Activated naive CD8-positive, alpha-beta T cell treated with anti-CD3 and anti-CD28 coated beads, Interleukin-2, amount 10 ng/mL, durations not matched to agents 7 days and 5 days (primary cell): ENCODE data around the gene LEKR1. TPM values are rescaled to one million over a fixed set of nuclear protein-coding genes. Genes with fewer than 3 reads are reported as not detected.
A peak's percentile ranks its signal among the peaks of the same experiment; 100 is the strongest.
"Not testable (repeated sequence)": the region's sequence is repeated elsewhere in the genome, so short reads cannot be mapped to it uniquely, and the experiment has no call there.

ENCODE experiments used
- ATAC-seq: fragments of 150-1000 bp; cut with Tn5 transposase; one replicate; pipeline ENCODE4 v1.10.0; 2021; ENCODE audit warnings: low read depth, moderate library complexity
- POLR2A ChIA-PET: fragments of 350-600 bp; sonication (Branson Sonifier 250); formaldehyde crosslinking; loops from one replicate; lab custom pipeline; 2021; ENCODE audit warnings: antibody characterized with exemption; lab: Charles Lee
- DNase-seq: peaks from one replicate; pipeline ENCODE4 v3.0.0; 2021
- H3K27ac Mint-ChIP-seq: one replicate; pipeline ENCODE4 v1.8.0; 2022; ENCODE audit warnings: mild to moderate bottlenecking, mixed read lengths
- H3K27me3 Mint-ChIP-seq: one replicate; pipeline ENCODE4 v1.8.0; 2022; ENCODE audit warnings: mild to moderate bottlenecking, moderate library complexity, mixed read lengths
- H3K36me3 Mint-ChIP-seq: one replicate; pipeline ENCODE4 v1.8.0; 2021; ENCODE audit warnings: mild to moderate bottlenecking, mixed read lengths
- H3K4me1 Mint-ChIP-seq: one replicate; pipeline ENCODE4 v1.8.0; 2021; ENCODE audit warnings: mixed read lengths
- H3K4me3 Mint-ChIP-seq: one replicate; pipeline ENCODE4 v1.8.0; 2022; ENCODE audit warnings: mild to moderate bottlenecking, moderate library complexity, mixed read lengths
- H3K9me3 Mint-ChIP-seq: one replicate; pipeline ENCODE4 v1.8.0; 2021; ENCODE audit warnings: mixed read lengths
- total RNA-seq, 2 experiments: library from RNA; stranded (reverse); gene quantifications; one replicate each; pipeline ENCODE4 v1.2.3, GENCODE V29; 2021

LEKR1 gene
- total RNA-seq, 2 experiments from 2014 or later: 1.3 to 1.5 TPM

DNA sequence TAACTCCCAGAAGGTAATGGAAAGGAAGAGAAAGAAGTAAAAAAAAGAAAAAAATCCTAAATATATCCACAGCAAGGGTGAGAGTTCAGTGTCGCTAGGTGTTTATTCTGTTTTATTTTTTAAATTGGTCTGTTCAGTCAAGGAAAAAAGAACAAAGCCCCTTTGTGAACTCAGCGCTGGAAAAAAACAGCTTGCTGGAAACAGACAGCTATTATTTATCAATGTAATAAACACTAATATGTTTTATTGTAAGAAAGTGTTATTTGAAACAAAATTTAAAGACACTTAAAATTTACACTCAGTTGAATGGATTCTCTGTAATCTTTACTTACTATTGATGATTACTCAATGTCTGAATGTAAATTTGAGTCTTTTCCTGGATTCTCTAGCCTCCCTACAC is 32.3 kb upstream of the LEKR1 start:
- H3K36me3 Mint-ChIP-seq: peaks cover 13% of the 10 kb centered on the region
- no peak for DNase-seq
- ATAC-seq: no peak
- H3K27me3 Mint-ChIP-seq: no peaks in the 10 kb centered on the region
- peaks cover 2% of the 10 kb centered on the region for H3K9me3 Mint-ChIP-seq
- POLR2A ChIA-PET: interaction anchor here (1.1 kb wide), 1 partner anchor 23 kb away, joined by 3 read pairs; no protein-coding TSS in a partner anchor
- no peak overlapping the region for H3K4me3 Mint-ChIP-seq
- peak overlapping the region; percentile 76 for H3K27ac Mint-ChIP-seq
- peaks cover 19% of the 10 kb centered on the region for H3K4me1 Mint-ChIP-seq

DNA sequence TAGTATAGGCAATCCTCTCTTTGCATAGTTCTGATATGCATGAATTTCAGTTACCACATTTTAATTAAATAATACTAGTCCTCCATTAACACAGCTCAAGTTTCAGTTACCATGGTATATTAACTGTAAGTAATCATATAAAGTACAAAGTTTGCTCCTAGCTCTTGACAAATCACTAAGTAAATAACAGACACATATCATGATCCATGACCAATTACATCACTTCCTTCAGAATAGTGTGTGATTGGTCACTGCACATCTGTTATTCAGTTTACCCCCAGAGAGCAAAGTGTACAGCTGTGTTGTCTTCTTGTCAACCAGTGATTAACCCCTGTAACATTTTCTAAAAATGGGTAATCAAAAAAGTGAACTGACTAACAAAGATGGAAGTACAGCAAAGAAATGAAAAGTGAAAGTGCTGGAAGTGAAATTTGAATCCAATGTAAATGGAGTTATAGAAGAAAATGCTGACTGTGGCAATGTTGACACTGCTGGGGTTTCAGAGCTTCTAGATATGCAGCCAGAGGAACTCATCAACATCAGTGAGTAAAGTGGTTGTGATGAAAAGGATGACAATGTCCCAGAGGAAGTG is 30.2 kb upstream of the LEKR1 start:
- H3K27ac Mint-ChIP-seq: peak overlapping the region; percentile 71
- POLR2A ChIA-PET: interaction anchor here (1.2 kb wide), 1 partner anchor 22 kb away, joined by 3 read pairs; no protein-coding TSS in a partner anchor

DNA sequence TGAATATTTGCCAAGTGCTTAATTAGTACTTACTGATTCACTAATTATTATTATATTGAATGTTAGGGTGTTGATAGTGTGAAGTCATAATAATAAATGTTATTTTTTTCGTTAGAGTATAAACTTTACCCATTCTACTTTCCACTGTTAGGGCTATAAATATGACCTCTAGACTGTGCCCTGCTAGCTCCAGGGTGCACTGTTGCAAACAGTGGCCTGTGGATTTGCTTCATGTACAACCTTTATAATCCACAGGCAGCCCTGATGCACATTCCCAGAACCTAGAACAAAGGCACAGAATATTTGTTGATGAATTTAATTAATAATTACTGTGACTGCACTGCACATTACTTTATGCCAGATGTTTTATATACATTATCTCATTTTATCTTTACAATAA is 28.8 kb upstream of the LEKR1 start:
- Mint-ChIP-seq H3K27ac (no peak overlapping the region), H3K9me3 (peaks cover 17% of the 10 kb centered on the region), H3K36me3 (peaks cover 29% of the 10 kb centered on the region), H3K4me3 (no peak overlapping the region), H3K4me1 (peaks cover 16% of the 10 kb centered on the region), H3K27me3 (no peaks in the 10 kb centered on the region)
- ATAC-seq (no peak), DNase-seq (no peak)
- POLR2A ChIA-PET: no interaction called here

More for the DNA sequence above, 30.2 kb upstream of the LEKR1 start:
- ATAC-seq: peak; percentile 19
- H3K36me3 Mint-ChIP-seq: peaks cover 29% of the 10 kb centered on the region
- peak overlapping the region; percentile 25 for H3K4me3 Mint-ChIP-seq
- no peak for DNase-seq
- peaks cover 19% of the 10 kb centered on the region for H3K4me1 Mint-ChIP-seq
- no peaks in the 10 kb centered on the region for H3K27me3 Mint-ChIP-seq
- H3K9me3 Mint-ChIP-seq: peaks cover 13% of the 10 kb centered on the region

DNA sequence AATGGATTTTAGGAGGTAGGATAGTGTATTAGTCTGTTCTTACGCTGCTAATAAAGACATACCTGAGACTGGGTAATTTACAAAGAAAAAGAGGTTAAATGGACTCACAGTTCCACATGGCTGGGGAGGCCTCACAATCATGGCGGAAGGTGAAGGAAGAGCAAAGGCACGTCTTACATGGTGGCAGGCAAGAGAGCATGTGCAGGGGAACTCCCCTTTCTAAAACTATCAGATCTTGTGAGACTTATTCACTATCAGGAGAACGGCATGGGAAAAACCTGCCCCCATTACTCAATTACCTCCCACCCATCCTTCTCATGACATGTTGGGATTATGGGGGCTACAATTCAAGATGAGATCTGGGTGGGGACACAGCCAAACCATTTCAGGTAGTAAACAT is 25.9 kb upstream of the LEKR1 start:
- POLR2A ChIA-PET, H3K4me1 Mint-ChIP-seq, DNase-seq, H3K4me3 Mint-ChIP-seq, ATAC-seq, H3K27ac Mint-ChIP-seq, H3K27me3 Mint-ChIP-seq: not testable (repeated sequence)
- Mint-ChIP-seq H3K9me3 (peaks cover 22% of the 10 kb centered on the region), H3K36me3 (peaks cover 31% of the 10 kb centered on the region)

DNA sequence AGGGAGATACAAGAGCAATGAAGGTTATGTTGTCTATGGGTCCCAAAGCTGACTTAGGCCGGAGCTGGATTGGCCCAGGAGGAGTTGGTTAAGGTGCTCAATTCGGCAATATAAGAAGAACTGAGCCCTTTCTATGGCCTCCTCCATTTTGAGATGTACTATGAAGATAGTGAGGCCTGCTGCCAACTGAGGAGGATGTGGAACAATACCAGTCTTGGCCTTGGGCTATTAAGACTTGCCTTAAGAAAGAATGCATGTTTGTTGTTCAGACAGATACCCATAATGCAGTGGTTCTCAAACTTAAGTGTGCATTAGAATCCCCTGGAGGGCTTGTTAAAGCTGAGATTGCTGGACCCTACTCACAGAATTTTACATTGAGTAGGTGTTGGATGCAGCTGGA is 24.4 kb upstream of the LEKR1 start:
- Mint-ChIP-seq H3K27ac (no peak overlapping the region), H3K4me3 (no peak overlapping the region), H3K27me3 (no peaks in the 10 kb centered on the region), H3K9me3 (peaks cover 21% of the 10 kb centered on the region), H3K4me1 (peaks cover 3% of the 10 kb centered on the region), H3K36me3 (peaks cover 26% of the 10 kb centered on the region)
- ATAC-seq: no peak
- no peak for DNase-seq
- POLR2A ChIA-PET: no interaction called here

GRCh38 chr3:156802821-156803606 is 23.1 kb upstream of the LEKR1 start:
- Mint-ChIP-seq H3K4me1 (peaks cover 5% of the 10 kb centered on the region), H3K36me3 (peaks cover 31% of the 10 kb centered on the region), H3K27ac (no peak overlapping the region), H3K27me3 (no peaks in the 10 kb centered on the region), H3K4me3 (no peak overlapping the region), H3K9me3 (peaks cover 22% of the 10 kb centered on the region)
- POLR2A ChIA-PET: no interaction called here
- ATAC-seq: no peak
- DNase-seq: no peak

DNA sequence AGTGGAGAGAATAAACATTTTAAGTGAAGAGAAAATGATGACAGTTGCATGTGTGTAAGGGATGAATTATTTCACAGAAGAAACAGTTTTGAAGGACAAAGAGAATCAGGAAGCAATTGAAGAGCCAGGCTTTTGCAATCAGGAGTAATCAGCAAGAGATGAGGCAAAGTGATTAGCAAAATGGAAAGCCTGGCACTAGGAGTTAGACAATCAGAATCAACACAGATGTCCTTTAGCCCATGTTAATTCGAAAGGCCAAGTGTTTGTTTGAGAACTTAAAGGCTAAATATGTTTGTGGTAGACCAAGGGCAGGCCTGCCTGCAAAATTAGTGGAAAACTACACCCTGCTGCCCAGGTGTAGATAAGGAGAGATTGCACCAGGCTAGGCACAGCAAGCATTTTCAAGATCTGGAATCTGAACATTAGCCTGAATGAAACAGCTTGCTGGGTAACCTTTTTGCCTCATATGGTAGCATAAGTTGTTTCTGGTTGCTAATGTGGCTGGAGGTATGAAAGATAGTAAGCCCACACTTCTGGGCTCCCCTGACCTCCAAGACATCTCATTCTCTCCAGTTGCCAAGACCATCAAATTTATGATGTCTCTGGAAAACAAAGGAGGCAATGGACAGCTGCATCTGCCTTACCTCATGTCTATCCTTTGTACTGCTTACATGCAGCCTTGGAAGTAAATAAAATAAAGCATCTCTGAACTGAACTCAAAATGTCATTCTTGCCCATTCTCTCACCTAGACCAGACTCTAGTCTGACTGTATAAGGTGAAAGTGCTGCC is 22.0 kb upstream of the LEKR1 start:
- POLR2A ChIA-PET: no interaction called here
- no peaks in the 10 kb centered on the region for H3K27me3 Mint-ChIP-seq
- peaks cover 28% of the 10 kb centered on the region for H3K36me3 Mint-ChIP-seq
- H3K27ac Mint-ChIP-seq: no peak overlapping the region
- DNase-seq (no peak), ATAC-seq (no peak)
- peaks cover 22% of the 10 kb centered on the region for H3K9me3 Mint-ChIP-seq
- peaks cover 5% of the 10 kb centered on the region for H3K4me1 Mint-ChIP-seq
- H3K4me3 Mint-ChIP-seq: no peak overlapping the region

GRCh38 chr3:156806698-156807097 is 19.5 kb upstream of the LEKR1 start:
- Mint-ChIP-seq H3K4me3 (no peak overlapping the region), H3K4me1 (peaks cover 13% of the 10 kb centered on the region), H3K27ac (no peak overlapping the region), H3K27me3 (no peaks in the 10 kb centered on the region), H3K9me3 (peaks cover 10% of the 10 kb centered on the region), H3K36me3 (peaks cover 22% of the 10 kb centered on the region)
- DNase-seq (no peak), ATAC-seq (no peak)
- POLR2A ChIA-PET: interaction anchor here (1.1 kb wide), 1 partner anchor 10 kb away, joined by 5 read pairs; no protein-coding TSS in a partner anchor

GRCh38 chr3:156808025-156808424 is 18.1 kb upstream of the LEKR1 start:
- Mint-ChIP-seq H3K36me3 (peaks cover 22% of the 10 kb centered on the region), H3K4me3 (no peak overlapping the region), H3K27ac (no peak overlapping the region), H3K9me3 (peaks cover 10% of the 10 kb centered on the region), H3K27me3 (no peaks in the 10 kb centered on the region), H3K4me1 (peaks cover 17% of the 10 kb centered on the region)
- POLR2A ChIA-PET: no interaction called here
- no peak for ATAC-seq
- DNase-seq: no peak

DNA sequence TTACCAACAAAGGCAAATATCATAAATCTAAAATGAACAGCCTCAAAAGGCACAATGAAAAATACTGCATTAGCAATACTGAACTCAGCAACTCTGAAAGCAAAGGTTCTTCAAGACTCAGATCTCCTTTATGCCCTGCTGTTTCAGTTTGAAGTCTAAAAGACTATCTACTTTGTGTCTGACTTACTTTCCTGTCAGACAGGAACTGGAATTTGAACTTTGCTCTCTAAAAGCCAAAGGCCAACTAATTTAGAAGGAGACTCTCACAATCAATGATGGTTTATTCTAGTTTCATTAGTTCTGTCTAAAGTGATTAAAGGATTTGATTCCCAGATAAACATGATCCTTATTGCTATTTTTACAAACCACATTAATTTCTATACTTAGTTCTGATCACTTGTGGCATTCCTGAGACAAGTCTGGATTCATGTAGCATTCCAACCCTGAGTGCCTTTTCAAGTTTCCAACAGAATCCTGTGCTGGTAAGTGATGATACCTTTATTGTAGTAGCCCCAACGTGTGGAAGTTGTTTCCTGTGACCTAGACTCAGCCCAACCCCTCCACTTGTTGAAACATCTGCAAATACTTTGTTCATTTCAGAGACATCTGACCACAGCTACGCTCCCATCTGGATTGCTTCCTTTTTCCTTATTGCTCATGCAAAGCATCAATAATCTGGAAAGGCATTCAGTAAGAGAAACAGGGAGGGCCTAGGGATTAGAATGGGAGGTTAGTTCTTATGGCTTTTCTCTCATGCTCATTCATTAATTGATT is 14.9 kb upstream of the LEKR1 start:
- H3K27me3 Mint-ChIP-seq: no peaks in the 10 kb centered on the region
- no peak overlapping the region for H3K27ac Mint-ChIP-seq
- peaks cover 28% of the 10 kb centered on the region for H3K4me1 Mint-ChIP-seq
- ATAC-seq (no peak), DNase-seq (no peak)
- peaks cover 25% of the 10 kb centered on the region for H3K36me3 Mint-ChIP-seq
- POLR2A ChIA-PET: no interaction called here
- peaks cover 5% of the 10 kb centered on the region for H3K9me3 Mint-ChIP-seq
- no peak overlapping the region for H3K4me3 Mint-ChIP-seq

DNA sequence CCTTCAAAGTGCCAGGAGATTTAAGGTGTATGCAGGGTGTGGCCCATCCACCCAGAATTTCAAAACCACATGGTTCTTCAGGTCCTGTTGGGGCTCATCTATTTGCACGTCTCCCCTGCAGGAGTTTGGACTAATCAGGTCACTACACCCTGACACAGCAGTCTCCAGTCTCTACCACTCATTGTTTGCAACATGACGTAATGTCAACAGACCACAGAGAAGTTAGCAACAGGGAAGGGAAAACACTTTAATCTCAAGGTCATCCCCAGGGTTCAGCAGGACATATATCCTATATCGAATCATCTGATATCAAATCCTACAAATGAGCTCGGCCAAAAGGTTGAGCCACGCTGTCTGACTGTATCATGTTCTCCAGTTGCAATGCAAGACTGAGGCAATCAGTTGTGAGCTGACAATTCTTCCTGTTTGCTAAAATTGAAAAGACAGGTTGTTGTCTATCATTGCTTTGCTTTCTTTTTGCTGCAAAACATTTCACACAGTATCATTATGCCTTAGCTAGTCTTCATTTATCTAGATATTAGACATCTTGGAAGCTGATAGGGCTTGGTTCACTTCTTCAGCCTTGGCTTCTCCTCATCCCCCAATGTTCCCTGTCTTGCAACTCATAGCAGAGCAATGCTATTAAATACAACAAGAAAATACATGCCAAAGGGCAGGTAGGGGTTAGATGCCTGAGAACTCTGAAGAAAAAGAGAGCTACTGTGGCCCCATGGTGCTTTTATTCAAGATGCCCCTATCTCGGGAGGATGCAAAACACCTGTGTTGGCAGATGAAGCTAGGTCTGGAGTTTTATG is 13.4 kb upstream of the LEKR1 start:
- no peak for DNase-seq
- Mint-ChIP-seq H3K9me3 (peaks cover 3% of the 10 kb centered on the region), H3K27me3 (no peaks in the 10 kb centered on the region), H3K4me3 (no peak overlapping the region), H3K36me3 (peaks cover 22% of the 10 kb centered on the region), H3K4me1 (peaks cover 29% of the 10 kb centered on the region), H3K27ac (no peak overlapping the region)
- POLR2A ChIA-PET: interaction anchor here (0.6 to 1.0 kb wide), 2 partner anchors 12 to 277 kb away, joined by 3 read pairs; no protein-coding TSS in a partner anchor
- no peak for ATAC-seq

- Mint-ChIP-seq H3K36me3 (peaks cover 18% of the 10 kb centered on the region), H3K9me3 (peaks cover 3% of the 10 kb centered on the region), H3K27me3 (no peaks in the 10 kb centered on the region), H3K4me1 (peaks cover 42% of the 10 kb centered on the region), H3K4me3 (no peak overlapping the region), H3K27ac (no peak overlapping the region)
- POLR2A ChIA-PET: no interaction called here
- DNase-seq (no peak), ATAC-seq (no peak)
These were observed 11.9 kb upstream of the LEKR1 start for GRCh38 chr3:156814295-156814694.
